Measurements from ENCODE around the gene TRAPPC5.

The TRAPPC5 gene

DNA sequence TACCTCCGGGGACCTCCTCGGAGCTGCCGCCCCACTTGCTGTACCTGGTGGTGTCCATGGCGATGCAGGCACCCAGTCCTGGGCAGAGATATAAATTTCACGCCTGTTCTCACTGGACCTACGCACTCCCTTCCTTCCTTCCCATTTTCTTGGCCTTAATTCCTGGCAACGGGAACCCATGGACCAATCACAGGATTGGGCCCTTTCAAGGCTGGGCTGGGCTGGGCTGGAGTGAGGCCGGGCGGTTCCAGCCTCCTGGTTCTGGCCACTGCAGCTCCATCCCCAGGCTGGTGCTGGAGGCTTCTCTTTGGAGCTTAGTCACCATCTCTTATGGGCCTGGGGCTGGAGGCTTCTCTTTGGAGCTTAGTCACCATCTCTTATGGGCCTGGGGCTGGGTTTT is 51.4 kb downstream of the TRAPPC5 start, which contains the start of gene CLEC4G:
Gene CLEC4G, minus strand, starts transcription at position 66 of the 400 bp plus-strand sequence. Its CDS starts 8 bp downstream, at position 58.
- DNase-seq (ENCODE audit: low spot score) = no peak

DNA sequence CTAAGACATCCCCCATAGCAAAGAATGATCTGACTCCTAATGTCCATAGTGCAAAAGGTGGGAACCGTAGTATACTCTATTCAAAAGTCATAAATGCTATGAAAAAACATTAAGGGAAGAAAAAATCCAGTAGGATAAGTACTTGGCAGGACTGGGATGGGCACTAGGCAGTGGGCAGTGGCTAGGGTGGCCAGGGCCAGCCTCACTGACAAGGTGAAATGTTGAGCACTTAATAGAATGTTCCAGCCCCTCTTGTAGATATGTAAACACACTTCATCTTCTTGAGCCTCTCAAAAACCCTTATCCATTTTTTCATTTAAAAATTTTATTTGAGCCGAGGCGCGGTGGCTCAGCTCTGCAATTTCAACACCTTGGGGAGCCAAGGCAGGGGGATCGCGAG is 52.7 kb downstream of the TRAPPC5 start:
- DNase-seq (ENCODE audit: low spot score) = no peak

DNA sequence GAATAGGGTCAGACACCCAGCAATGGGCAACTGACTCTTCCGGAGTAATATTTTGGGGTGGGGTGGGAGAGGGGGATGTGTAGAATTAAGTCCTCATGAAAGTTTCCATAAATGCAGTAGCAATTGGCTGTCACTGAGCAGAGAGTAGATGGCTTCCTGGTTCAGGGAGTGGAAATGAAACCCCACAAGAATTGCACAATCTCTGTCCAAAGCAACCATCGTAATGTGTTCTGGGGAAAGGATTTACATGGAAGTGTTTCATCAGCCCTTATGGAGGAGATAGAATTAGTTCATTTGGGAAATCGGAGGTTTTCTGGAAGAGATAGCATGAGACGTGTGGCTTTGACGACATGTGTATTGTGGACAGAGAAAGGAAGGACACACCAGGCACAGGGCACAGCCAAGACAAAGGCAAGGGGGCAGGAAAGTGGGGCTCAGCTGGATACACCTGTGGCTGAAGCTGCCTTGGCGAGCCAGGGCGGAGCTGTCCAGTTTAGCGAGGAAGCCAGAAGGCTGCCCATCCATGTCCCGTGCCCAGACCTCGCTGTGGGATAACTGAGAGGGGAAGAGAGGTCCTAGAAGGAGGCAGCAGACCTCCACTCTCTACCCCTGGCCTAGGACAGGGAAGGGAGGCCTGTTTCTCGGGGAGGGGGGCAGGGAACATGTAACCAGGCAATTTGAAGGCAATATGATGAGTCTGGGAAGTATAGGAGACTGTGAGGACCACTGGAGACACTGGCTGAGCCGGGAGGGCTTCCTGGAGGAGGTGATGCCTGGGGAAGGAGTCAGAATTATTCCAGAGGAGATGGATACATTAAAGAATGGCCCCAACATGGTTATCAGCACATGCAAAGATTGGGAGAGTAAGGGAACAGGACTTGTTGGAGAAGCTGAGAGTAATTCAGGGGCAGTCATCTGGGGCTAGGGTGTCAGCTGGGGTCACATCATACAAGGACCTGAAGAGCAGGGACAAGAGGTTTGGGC is 53.9 kb downstream of the TRAPPC5 start:
- no peak for DNase-seq (ENCODE audit: low spot score)

DNA sequence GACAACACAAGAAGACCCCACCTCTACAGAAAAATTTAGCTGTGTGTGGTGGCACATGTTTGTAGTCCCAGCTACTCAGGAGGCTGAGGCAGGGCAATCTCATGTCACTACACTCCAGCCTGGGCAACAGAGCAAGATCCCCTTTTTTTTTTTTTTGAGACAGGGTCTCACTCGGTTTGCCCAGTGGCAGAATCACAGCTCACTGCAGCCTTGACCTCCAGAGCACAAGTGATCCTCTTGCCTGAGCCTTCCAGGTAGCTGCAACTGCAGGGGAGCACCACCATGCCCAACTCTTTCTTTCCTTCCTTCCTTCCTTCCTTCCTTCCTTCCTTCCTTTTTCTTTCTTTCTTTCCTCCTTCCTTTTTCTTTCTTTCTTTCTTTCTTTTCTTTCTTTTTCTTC is 55.5 kb downstream of the TRAPPC5 start:
- no peak for DNase-seq (ENCODE audit: low spot score)

DNA sequence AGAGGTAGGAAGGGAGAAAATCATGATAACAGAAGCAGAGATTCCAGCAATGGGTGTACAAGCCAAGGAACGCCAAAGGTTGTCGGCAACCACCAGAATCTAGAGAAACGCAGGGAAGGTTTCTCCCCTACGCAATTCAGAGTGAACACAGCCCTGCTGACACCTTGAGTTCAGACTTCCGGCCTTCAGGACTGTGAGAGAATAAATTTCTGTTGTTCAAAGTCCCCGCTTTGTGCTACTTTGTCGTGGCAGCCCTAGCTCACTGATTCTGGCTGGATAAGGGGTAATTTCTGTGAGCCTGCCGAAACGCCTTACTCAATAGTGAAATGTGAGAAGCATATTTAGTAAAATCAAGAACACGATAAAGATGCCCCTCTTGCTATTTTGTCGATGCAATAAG is 56.6 kb downstream of the TRAPPC5 start:
- no peak for DNase-seq (ENCODE audit: low spot score)

All from ecto neural progenitor cell (in vitro differentiated cells).